C4-2B (cell line): ENCODE measurements around the gene OVOL2.

ENCODE experiments used
- ZFX ChIP-seq: fragments of 450-650 bp; IDR thresholded peaks from 2 replicates; pipeline ENCODE4 v1.6.1; 2017
- TF ChIP-seq, protein P1 (sequence below): fragments of 450-650 bp; conservative IDR thresholded peaks from 2 replicates; pipeline ENCODE4 v1.5.1; 2017; ENCODE audit warnings: mild to moderate bottlenecking

DNA sequence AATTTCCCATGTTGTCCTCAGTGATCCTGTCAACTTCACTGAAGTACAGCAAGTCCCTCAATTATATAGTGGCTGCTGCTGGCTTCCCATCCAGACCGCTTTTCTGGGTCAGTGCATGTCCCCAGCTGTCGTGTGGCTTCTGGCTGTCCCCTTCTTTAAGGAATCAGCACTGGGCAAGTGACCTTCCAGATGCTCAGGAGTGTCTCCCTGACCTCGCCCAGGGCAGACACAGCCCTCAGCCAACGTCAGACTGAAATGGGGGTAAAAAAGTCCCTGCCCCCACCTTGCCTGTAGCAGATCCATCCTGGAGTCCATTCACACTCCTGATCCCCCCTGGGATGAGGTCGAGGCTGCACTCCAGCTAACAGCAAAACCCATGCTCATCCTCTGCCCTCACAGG lies 23.7 kb downstream of the OVOL2 start:
- TF ChIP-seq, protein P1, sequence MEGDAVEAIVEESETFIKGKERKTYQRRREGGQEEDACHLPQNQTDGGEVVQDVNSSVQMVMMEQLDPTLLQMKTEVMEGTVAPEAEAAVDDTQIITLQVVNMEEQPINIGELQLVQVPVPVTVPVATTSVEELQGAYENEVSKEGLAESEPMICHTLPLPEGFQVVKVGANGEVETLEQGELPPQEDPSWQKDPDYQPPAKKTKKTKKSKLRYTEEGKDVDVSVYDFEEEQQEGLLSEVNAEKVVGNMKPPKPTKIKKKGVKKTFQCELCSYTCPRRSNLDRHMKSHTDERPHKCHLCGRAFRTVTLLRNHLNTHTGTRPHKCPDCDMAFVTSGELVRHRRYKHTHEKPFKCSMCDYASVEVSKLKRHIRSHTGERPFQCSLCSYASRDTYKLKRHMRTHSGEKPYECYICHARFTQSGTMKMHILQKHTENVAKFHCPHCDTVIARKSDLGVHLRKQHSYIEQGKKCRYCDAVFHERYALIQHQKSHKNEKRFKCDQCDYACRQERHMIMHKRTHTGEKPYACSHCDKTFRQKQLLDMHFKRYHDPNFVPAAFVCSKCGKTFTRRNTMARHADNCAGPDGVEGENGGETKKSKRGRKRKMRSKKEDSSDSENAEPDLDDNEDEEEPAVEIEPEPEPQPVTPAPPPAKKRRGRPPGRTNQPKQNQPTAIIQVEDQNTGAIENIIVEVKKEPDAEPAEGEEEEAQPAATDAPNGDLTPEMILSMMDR: no peak
- no peak for TF ChIP-seq ZFX
